GM18507 (cell line): ENCODE results near the gene INSR.

Source experiments
- DNase-seq: peaks from one replicate; pipeline ENCODE4 v3.0.0; 2011; ENCODE audit warnings: low read depth; ENCODE audit not compliant: insufficient read length; ENCODE audit errors: extremely low spot score
- FAIRE-seq: peaks from 2 replicates; lab custom pipeline; 2011; peaks lifted over from hg19 to GRCh38; lab: Jason Lieb, UNC

Gene INSR

DNA sequence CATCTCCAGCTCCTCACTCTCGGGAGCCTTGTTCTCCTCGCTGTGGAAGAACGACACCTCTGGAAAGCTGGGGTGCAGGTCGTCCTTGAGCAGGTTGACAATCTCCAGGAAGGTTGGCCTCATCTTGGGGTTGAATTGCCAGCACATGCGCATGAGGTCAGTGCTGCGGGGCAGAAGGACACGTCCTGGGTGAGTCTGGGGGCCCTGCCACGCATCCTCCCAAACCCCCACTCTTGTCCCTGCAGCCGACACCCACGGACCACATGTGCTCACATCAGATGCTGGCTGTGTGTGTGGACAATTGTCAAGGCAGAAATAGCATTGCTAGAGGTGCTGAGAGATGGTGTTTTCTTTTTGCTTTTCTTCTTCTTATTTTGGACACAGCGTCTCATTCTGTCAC is 177.0 kb downstream of the INSR start:
- DNase-seq = no peak
- no peak for FAIRE-seq

DNA sequence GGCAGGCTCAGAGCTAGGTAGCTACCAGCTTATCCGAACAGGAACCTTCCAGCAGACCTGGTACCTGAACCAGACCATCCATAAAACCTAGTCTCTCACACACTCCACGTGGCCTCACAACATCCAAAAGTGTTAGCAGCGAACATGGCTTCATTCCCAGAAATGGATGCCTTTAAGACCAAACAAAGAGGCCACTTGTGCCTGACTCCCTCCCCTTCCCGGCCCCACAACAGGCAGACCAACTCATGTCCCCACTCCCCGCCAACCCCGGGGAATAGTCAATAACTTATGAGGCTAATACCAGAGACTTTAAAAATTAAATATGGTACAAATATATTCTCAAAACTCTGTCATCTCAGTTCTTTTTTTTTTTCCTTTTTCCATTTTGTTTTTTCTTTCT is 178.5 kb downstream of the INSR start:
- DNase-seq (no peak), FAIRE-seq (no peak)

DNA sequence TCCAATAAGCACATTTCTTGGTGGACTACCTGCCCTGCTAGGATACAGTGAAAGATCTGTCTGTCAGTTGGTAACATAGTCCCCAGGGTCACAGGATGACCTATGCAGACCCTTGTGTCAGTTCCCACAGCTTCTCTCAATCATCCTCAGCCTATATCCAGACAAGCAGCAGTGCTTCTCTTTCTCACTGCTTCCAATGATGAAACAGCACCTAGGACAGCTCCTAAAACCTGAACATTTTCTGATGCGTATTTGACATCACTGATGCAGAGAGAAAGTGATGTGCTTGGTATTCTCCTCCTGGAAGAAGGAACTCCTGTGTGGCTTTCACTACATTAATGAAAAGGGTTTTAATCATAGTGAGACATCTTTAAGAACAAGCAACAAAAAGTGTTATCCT is 181.0 kb downstream of the INSR start:
- DNase-seq (no peak), FAIRE-seq (no peak)

DNA sequence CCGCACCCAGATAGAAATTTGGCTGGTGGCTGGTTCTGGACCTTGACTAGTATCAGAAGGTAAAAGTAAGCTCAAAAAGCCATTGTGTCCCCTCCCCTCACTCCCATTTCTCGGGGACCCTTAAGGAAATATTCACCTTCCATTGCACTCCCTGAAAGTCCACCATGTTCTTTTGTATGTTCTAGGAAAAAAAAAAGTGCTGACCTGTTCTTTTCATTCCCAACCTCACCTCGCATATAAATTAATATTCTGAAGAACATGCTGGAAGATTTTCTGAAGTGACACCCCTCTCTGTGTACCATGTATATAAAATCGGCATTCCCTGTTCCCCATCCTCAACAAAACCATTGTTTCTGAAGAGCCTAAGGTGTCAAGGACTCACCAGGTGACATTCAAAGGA is 181.5 kb downstream of the INSR start:
- FAIRE-seq (no peak), DNase-seq (no peak)

DNA sequence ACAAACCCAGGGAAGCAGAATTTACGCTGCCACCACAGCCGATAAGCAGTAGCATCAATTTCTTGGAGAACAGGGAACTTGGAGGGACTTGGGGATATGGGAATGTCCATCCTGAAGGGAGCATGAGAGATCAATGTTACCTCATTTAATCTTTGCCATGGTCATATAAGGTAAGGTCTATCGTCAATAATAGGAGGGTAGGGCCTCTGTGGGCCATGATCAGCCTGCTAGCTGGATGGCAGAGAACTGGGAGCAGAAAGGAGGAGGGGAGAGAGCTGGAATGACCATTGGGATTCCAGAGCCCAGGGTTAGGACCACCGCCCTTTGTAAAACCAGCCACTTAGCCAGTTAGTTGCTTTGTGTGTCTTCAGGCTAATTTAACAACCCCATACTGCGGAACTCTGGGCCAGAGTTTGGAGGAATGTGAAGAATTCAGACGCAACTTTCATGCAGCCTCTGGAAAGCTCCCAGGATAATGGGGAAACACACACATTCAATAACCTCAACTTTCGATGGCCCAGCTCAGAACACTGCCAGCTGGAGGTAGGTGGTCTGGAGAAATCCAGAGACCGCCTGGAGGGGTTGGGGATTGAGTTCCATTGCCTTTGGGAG is 184.4 kb downstream of the INSR start:
- DNase-seq (no peak), FAIRE-seq (no peak)

DNA sequence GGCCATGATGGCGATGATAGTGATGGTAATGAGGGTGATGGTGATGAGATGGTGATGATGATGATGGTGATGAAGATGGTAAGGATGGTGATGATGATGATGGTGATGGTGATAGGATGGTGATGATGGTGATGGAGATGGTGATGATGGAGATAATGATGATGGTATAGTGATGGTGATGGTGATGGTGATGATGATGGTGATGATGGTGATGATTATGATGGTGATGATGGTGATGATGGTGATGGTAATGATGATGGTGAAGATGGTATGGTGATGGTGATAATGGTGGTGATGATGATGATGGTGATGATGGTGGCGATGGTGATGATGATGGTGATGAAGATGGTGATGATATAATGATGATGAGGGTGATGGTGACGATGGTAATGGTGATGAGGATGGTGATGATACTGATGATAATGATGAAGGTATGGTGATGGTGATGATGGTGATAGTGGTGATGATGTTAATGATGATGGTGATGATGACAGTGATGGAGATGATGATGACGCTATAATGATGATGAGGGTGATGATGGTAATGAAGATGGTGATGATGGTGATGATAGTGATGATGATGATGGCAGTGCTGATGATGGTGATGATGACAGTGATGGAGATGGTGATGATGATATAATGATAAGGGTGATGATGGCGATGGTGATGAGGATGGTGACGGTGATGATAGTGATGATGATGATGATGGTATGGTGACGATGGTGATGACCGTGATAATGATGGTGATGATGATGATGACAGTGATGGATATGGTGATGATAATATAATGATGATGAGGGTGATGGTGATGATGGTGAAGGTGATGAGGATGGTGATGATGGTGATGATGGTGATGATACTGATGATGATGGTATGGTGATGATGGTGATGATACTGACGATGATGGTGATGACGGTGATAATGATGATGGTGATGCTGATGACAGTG is 187.2 kb downstream of the INSR start:
- no peak for DNase-seq
- FAIRE-seq = no peak

DNA sequence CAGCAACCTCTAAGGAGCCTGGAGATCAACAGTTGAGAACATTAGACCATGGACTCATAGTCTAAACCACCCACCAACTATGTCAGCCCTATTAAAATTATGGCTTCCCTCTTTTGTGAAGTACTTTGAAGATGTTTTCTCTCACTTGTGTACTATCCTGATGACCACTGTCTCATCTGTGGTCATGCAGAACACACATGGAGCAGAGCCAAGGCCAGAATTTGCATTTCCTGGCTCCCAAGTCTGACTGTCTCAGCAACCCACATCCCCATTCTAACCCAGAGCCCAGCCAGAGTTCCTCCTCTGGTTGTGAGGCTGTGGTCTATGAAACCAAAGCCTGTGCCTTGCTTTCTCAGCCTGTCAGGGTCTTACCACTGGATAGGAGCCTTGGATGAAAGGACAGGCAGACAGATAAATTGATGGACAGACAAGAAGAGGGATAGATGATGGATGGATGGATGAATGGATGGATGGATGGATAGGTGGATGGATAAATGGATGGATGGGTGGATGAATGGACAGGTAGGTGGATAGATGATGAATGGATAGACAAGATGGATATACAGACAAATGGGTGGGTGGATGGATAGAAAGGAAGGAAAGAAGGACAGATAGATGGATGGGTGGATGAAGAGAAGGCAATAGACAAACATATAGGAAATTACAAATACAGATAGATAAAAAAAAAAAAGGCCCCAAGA is 189.3 kb downstream of the INSR start:
- FAIRE-seq = peak; percentile 61
- DNase-seq = peak; percentile 9

DNA sequence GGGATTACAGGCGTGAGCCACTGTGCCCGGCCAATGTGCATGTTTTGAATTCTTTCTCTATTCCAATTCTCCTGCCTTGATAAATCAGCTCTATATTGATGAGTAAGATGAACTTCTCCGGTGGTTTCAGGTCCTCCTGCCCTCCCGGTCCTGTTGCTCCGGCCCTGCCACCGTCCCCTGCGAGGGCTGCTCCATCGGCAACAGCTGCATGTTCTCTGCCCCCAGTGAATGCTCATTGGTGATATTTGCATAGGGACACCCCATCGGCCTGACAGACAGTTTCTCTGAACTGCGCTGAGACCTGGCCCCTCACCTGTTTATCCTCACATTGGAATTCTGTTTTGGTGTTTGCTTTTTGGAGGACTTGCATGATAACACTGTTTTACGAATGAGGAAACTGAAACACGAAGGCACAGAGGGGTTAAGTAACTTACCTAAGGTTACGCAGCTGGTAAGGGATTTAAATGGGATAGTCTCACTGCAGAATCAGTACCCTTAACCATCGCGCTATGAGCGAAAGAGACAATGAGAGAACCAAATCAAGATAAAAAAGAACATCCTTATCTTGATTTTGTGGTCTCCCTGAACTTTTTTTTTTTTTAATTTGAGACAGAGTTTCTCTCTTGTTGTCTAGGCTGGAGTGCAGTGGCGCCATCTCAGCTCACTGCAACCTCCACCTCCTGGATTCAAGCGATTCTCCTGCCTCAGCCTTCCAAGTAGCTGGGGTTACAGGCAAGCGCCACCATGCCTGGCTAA is 192.5 kb downstream of the INSR start:
- DNase-seq (no peak), FAIRE-seq (no peak)

DNA sequence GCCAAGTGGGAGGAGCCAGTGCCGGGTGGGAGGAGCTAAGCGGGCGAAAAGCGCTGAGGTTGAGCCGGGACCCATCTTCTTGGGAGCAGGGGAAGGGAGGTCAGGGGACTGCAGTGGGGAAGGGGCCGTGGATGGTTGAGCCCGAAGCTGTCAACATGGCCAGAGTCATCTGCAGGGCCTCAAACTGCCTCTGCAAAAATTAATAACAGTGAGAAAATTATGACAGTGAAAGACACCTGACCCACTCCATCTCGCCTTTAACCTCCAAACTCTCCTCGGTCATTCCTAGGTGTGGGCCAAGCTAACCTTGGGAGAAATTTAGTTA is 194.7 kb downstream of the INSR start:
- no peak for FAIRE-seq
- no peak for DNase-seq

DNA sequence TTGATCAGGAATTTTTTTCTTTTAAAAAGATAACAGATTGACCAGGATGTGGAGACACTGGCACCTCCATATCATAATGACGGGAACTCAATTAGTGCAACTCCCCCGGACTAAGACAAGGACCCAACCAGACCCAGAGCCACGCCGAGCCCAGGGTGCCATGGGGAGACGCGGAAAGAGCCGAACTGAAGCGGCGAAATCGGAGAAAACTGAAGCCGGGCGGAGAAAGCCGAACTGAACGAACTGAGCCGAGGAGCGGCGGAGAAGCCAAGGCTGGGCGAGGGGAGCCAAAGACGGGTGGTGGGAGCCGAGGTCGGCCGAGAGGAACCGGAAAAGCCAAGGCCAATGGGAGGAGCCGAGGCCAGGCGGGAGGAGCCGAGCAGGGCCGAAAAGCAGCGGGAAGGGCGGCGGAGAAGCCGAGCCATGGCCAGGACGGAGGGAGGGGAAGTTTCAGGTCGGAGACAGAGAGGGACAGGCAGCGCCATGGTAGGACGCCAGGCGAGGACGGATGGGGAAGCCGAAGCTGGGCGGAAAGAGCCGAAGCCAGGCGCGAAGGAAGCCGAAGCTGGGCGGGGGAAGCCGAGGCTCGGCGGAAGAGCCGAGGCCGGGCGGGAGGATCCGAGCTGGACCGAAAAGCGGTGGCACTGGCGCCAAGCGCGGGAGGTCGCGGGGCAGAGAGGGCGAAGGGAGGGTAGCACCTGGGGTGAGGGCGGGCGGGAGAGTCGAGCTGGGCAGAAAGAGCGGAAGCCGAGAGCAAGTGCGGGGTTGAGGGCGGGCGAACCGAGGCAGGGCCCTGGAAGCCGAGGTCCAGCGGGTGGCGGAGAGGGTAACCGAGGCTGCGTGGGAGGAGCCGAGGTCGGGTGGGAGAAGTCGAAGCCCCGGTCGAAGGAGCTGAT is 195.3 kb downstream of the INSR start:
- DNase-seq = peak; percentile 78
- FAIRE-seq = peak; percentile 98

DNA sequence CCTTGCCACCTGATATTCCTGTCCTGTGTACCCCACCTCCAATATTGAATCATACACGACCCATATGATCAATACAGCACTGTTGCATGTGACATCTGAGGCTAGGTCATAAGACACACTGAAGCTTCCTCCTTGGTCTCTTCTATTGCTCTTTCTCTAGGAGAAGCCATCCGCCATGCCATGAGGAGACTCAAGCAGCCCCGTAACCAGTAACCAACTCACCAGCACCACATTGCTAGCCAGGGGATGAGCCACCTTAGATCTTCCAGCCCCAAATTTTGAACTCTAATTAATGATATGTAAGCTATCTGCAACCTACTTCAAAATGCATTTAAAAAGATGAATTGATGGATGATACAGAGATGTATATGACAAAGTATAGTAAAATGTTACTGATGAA is 196.1 kb downstream of the INSR start:
- FAIRE-seq = no peak
- no peak for DNase-seq

DNA sequence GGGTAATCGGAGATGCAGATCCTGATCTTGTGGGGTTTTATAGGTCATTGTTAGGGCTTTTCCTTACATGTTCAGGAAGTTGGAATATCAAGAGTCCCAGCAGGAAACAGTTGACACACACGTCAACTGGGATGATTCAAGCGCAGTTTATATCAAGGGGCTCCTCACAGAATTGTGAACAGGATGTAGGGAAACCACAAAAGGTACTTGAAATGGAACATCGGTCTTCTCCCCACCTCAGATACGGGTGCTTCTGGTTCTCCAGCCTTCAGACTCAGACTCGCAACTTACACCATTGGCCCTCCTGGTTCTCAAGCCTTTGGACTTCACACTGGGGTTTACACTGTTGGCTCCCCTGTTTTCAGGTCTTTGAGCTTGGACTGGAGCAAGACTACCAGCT is 205.2 kb downstream of the INSR start:
- FAIRE-seq = no peak
- DNase-seq = no peak

DNA sequence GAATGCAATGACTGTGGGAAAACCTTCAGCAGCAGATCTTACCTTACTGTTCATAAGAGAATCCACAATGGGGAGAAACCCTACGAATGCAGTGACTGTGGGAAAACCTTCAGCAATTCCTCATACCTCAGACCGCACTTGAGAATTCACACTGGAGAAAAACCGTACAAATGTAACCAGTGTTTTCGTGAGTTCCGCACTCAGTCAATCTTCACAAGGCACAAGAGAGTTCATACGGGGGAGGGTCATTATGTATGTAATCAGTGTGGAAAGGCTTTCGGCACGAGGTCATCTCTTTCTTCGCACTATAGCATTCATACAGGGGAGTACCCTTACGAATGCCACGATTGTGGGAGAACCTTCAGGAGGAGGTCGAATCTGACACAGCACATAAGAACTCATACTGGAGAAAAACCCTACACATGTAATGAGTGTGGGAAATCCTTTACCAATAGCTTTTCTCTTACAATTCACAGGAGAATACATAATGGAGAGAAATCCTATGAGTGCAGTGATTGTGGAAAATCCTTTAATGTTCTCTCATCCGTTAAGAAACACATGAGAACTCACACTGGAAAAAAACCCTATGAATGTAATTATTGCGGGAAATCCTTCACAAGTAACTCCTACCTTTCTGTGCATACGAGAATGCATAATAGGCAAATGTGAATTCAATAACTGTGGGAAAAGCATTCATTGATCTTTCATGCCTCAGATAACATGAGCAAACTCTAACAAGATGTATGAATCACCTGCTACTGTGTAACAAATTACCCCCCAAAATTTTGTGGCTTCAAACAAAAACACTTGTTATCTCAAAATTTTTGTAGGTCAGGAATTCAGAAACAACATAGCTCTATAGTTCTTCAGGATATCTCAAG is 210.9 kb downstream of the INSR start:
- DNase-seq (no peak), FAIRE-seq (peak; percentile 12)

DNA sequence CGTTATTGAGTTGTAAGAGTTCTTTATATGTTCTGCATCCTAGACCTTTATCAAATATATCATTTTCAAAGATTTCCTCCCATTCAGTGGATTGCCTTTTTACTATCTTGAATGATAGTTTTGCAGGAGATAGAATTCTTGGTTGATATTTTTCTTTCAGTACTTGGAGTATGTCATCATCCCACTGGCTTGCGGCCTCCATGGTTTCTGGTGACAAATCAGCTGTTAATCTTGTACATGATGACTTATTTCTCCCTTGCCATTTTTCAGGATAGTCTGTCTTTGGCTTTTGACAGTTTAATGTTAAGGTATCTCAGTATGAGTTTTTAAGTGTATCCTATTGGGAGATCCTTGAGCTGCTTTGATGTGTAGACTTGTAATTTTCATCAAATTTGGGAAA is 216.2 kb downstream of the INSR start:
- DNase-seq (no peak), FAIRE-seq (no peak)

DNA sequence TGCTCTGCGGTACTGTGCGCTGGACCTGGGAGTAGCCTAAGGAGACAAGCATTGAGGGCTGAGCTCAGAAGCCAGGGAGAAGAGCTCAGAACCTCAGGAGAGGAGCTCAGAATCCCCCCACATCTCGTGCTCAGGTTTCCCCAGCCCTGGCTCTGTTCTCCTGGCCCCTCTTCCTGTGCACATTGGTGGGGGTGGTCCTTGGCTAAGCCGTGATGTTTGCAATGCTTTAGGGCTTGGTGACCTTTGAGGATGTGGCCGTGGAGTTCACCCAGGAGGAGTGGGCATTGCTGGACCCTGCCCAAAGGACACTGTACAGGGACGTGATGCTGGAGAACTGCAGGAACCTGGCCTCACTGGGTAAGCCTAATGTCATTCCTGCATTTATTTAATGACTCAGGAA is 218.1 kb downstream of the INSR start:
- DNase-seq (no peak), FAIRE-seq (no peak)

DNA sequence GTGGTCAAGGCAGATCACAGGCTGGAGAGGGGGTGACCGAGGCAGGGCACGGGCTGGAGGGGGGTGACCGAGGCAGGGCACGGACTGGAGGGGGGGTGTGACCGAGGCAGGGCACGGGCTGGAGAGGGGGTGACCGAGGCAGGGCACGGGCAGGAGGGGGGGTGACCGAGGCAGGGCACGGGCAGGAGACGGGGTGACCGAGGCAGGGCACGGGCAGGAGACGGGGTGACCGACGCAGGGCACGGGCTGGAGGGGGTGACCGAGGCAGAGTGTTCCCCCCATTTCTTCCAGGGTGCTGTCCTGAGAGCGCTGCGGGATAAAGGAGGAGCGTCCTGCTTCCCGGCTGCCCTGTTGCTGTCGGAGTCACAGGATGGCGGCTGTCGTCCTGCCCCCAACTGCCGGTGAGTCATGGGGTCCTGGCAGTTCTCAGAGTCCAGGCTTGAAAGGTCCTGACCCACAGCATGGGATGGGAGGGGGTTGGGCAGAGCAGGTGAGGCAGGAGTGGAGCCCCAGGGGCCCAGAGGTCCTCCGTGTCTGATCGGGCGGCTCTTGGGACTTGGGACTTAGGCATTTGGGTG is 219.4 kb downstream of the INSR start:
- DNase-seq (no peak), FAIRE-seq (no peak)

DNA sequence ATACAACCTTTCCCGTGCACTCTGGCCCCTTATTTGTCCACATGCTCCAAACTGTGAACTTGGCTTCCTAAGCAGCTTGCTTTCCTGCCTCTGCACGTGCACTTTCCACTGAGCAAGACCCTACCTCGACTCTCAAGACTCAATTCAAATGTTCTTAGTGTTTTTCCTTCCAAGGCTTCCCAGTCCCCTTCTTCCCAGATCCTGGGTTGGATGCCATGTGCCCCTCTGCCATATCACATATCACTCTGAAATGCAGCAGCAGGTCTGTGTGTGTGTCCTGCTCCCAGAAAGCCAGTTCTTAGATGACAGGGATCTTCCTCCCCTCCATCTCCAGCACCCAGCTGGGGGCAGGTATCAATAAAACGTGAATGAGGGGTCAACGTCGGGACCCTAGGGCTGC is 221.7 kb downstream of the INSR start:
- no peak for FAIRE-seq

DNA sequence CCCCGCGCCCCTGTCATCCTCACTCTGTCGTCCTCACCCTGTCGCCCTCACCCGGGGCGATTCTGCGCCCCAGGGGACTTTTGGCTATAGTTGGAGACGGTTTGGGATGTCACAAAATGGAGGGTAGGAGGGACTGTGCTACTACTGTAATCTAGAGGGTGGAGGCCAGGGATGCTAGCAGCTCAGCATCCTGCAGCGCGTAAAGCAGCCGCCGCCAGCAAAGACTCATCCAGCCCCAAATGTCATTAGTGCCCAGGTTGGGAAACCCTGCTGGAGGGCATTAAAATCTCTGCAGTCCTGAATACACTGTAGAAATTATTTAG is 224.3 kb downstream of the INSR start:
- DNase-seq (no peak), FAIRE-seq (no peak)

More for the DNA sequence above, 221.7 kb downstream of the INSR start:
- no peak for DNase-seq
